H1 (cell line): ENCODE results near the gene MAPK11. TPM values are rescaled to one million over a fixed set of nuclear protein-coding genes. Genes with fewer than 3 reads are reported as not detected.

Source experiments
- CTCF ChIA-PET: fragments of 300-600 bp; sonication (Branson Sonifier 250); formaldehyde crosslinking; loops from one replicate; lab custom pipeline; 2021; ENCODE audit not compliant: partially characterized antibody; lab: Charles Lee
- POLR2A ChIA-PET: fragments of 300-600 bp; sonication (Branson Sonifier 250); formaldehyde crosslinking; loops from one replicate; lab custom pipeline; 2021; ENCODE audit warnings: inconsistent platforms; ENCODE audit not compliant: partially characterized antibody; lab: Charles Lee
- DNase-seq, 2 experiments: peaks; one replicate each; pipeline versions ENCODE4 v3.0.0 to v3.0.0-alpha.2; 2010 to 2022; ENCODE audit warnings: low spot score in 2 of 2, low read depth in 1 of 2, mixed read lengths in 1 of 2
- FAIRE-seq: peaks from 2 replicates; lab custom pipeline; 2011; peaks lifted over from hg19 to GRCh38; lab: Jason Lieb, UNC
- H2AFZ ChIP-seq: 2 replicates; pipeline ENCODE4 v1.8.1; 2012; ENCODE audit warnings: low read length, inconsistent platforms
- H2AK5ac ChIP-seq: 2 replicates; pipeline ENCODE4 v1.6.1; 2013; ENCODE audit warnings: low read depth, low read length
- H2BK120ac ChIP-seq: replicated peaks from 2 replicates; pipeline ENCODE3; 2013; ENCODE audit warnings: low read depth, low read length, inconsistent platforms
- H2BK12ac ChIP-seq: 2 replicates; pipeline ENCODE4 v1.6.1; 2013; ENCODE audit warnings: low read depth, low read length
- H2BK15ac ChIP-seq: 2 replicates; pipeline ENCODE4 v1.6.1; 2013; ENCODE audit warnings: low read length
- H2BK20ac ChIP-seq: 2 replicates; pipeline ENCODE4 v1.6.1; 2013; ENCODE audit warnings: low read length
- H2BK5ac ChIP-seq: 2 replicates; pipeline ENCODE4 v1.6.1; 2013; ENCODE audit warnings: low read depth, low read length
- H3K14ac ChIP-seq: 2 replicates; pipeline ENCODE4 v1.6.1; 2013; ENCODE audit warnings: inconsistent platforms; ENCODE audit not compliant: insufficient read length
- H3K18ac ChIP-seq: 2 replicates; pipeline ENCODE4 v1.6.1; 2013; ENCODE audit warnings: low read length; ENCODE audit errors: extremely low read depth
- H3K23ac ChIP-seq: 2 replicates; pipeline ENCODE4 v1.6.1; 2013; ENCODE audit warnings: inconsistent platforms; ENCODE audit not compliant: insufficient read length
- H3K23me2 ChIP-seq: 2 replicates; pipeline ENCODE4 v1.6.1; 2013; ENCODE audit warnings: low read depth, low read length
- H3K27ac ChIP-seq: 2 replicates; pipeline ENCODE4 v1.6.1; 2011; ENCODE audit warnings: low read depth, low read length, inconsistent platforms
- H3K27me3 ChIP-seq, 4 experiments: replicated peaks in 1 of 4; 1 replicate in 1 of 4; 2 replicates in 3 of 4; pipeline versions ENCODE4 v1.6.1 to v1.8.1; 2011 to 2013; ENCODE audit warnings: low read length in 3 of 4, mild to moderate bottlenecking in 3 of 4, inconsistent platforms in 2 of 4, mixed read lengths in 2 of 4, moderate library complexity in 1 of 4; ENCODE audit not compliant: control insufficient read depth in 3 of 4, insufficient read depth in 3 of 4; ENCODE audit errors: extremely low read depth in 1 of 4
- H3K36me3 ChIP-seq, 4 experiments: 2 replicates each; pipeline versions ENCODE4 v1.6.1 to v1.8.1; 2011 to 2013; ENCODE audit warnings: mild to moderate bottlenecking in 4 of 4, low read length in 3 of 4, moderate library complexity in 2 of 4, control low read depth in 1 of 4, inconsistent platforms in 1 of 4; ENCODE audit not compliant: insufficient read depth in 4 of 4, control insufficient read depth in 2 of 4
- H3K4ac ChIP-seq: replicated peaks from 2 replicates; pipeline ENCODE3; 2013; ENCODE audit warnings: low read length, low read depth, mixed read lengths, inconsistent platforms; ENCODE audit not compliant: insufficient read length
- H3K4me1 ChIP-seq, 4 experiments: replicated peaks in 1 of 4; 1 replicate in 1 of 4; 2 replicates in 3 of 4; pipeline versions ENCODE4 v1.6.1 to v1.8.1; 2011 to 2013; ENCODE audit warnings: low read length in 3 of 4, inconsistent platforms in 2 of 4, mixed read lengths in 1 of 4; ENCODE audit not compliant: insufficient read depth in 4 of 4, control insufficient read depth in 3 of 4
- H3K4me2 ChIP-seq, 2 experiments: 2 replicates each; pipeline versions ENCODE4 v1.6.1 to v1.8.1; 2011 to 2013; ENCODE audit warnings: low read depth in 2 of 2, low read length in 2 of 2, control low read depth in 1 of 2, inconsistent platforms in 1 of 2, mild to moderate bottlenecking in 1 of 2; ENCODE audit not compliant: insufficient read depth in 1 of 2
- H3K4me3 ChIP-seq, 4 experiments: fragments of 200-600, 300-600 bp in 1 of 4; sonication (generic), shearing (Covaris generic), sonication (Bioruptor Twin) in 1 of 4; 2 replicates each; pipeline versions ENCODE4 v1.5.1 to v1.8.1; 2011 to 2016; ENCODE audit warnings: low read length in 4 of 4, low read depth in 3 of 4, control low read depth in 2 of 4, inconsistent platforms in 2 of 4, mild to moderate bottlenecking in 2 of 4, mixed read lengths in 1 of 4, moderate library complexity in 1 of 4; ENCODE audit not compliant: insufficient read depth in 2 of 4; ENCODE audit errors: extremely low read depth in 1 of 4
- H3K56ac ChIP-seq: replicated peaks from 2 replicates; pipeline ENCODE3; 2013; ENCODE audit warnings: low read depth, mild to moderate bottlenecking, mixed read lengths, low read length, inconsistent platforms; ENCODE audit not compliant: insufficient read length
- H3K79me1 ChIP-seq: 2 replicates; pipeline ENCODE4 v1.6.1; 2013; ENCODE audit warnings: low read depth, low read length, control low read depth
- H3K79me2 ChIP-seq, 2 experiments: 2 replicates each; pipeline versions ENCODE4 v1.6.1 to v1.8.1; 2012 to 2013; ENCODE audit warnings: low read length in 2 of 2, mild to moderate bottlenecking in 2 of 2, inconsistent platforms in 1 of 2; ENCODE audit not compliant: insufficient read depth in 2 of 2, control insufficient read depth in 1 of 2
- H3K9ac ChIP-seq, 4 experiments: replicated peaks in 1 of 4; 1 replicate in 1 of 4; 2 replicates in 3 of 4; pipeline versions ENCODE4 v1.6.1 to v1.8.1; 2011 to 2013; ENCODE audit warnings: low read depth in 3 of 4, low read length in 3 of 4, control low read depth in 2 of 4, mild to moderate bottlenecking in 2 of 4, moderate library complexity in 2 of 4, inconsistent platforms in 1 of 4; ENCODE audit errors: extremely low read depth in 1 of 4
- H3K9me3 ChIP-seq, 2 experiments: 2 replicates each; pipeline versions ENCODE4 v1.6.1 to v1.8.1; 2012 to 2013; ENCODE audit warnings: mild to moderate bottlenecking in 2 of 2, moderate library complexity in 2 of 2, control low read depth in 1 of 2, inconsistent platforms in 1 of 2, low read depth in 1 of 2, low read length in 1 of 2, mixed read lengths in 1 of 2; ENCODE audit not compliant: insufficient read depth in 2 of 2
- H4K20me1 ChIP-seq, 2 experiments: replicated peaks in 1 of 2; 2 replicates each; pipeline versions ENCODE3 to v1.8.1; 2011 to 2013; ENCODE audit warnings: inconsistent platforms in 2 of 2, low read length in 2 of 2, mild to moderate bottlenecking in 1 of 2; ENCODE audit not compliant: insufficient read depth in 2 of 2, control insufficient read depth in 1 of 2
- H4K5ac ChIP-seq: 2 replicates; pipeline ENCODE4 v1.6.1; 2013; ENCODE audit warnings: low read length, low read depth, mixed read lengths, inconsistent platforms; ENCODE audit not compliant: insufficient read length
- H4K8ac ChIP-seq: 2 replicates; pipeline ENCODE4 v1.8.0; 2013; ENCODE audit warnings: mild to moderate bottlenecking, moderate library complexity, low read length, inconsistent platforms; ENCODE audit not compliant: insufficient read depth; ENCODE audit errors: extremely low read depth
- H4K91ac ChIP-seq: replicated peaks from 2 replicates; pipeline ENCODE3; 2013; ENCODE audit warnings: low read length, mixed read lengths, inconsistent platforms; ENCODE audit not compliant: insufficient read length
- CREB1 ChIP-seq: IDR thresholded peaks from 2 replicates; pipeline ENCODE4 v1.6.1; 2012; ENCODE audit warnings: inconsistent platforms
- CTCF ChIP-seq, 3 experiments: IDR thresholded peaks; 1 replicate in 2 of 3; 2 replicates in 1 of 3; pipeline versions ENCODE4 v1.5.1 to v1.6.1; 2011; ENCODE audit warnings: low read length in 3 of 3, mild to moderate bottlenecking in 3 of 3, inconsistent platforms in 2 of 3, low read depth in 1 of 3, moderate library complexity in 1 of 3; ENCODE audit not compliant: insufficient read depth in 1 of 3; ENCODE audit errors: control extremely low read depth in 1 of 3
- GABPA ChIP-seq: IDR thresholded peaks from 2 replicates; pipeline ENCODE4 v1.6.1; 2011; ENCODE audit warnings: mild to moderate bottlenecking, low read length, moderate library complexity, borderline replicate concordance; ENCODE audit not compliant: insufficient read depth
- JUN ChIP-seq: IDR thresholded peaks from 2 replicates; pipeline ENCODE4 v1.6.1; 2011; ENCODE audit warnings: low read depth, mild to moderate bottlenecking, improper control_type of control experiment, low read length
- MAX ChIP-seq: IDR thresholded peaks from 2 replicates; pipeline ENCODE4 v1.6.1; 2012; ENCODE audit warnings: inconsistent platforms
- NRF1 ChIP-seq: IDR thresholded peaks from 2 replicates; pipeline ENCODE4 v1.6.1; 2011; ENCODE audit warnings: mild to moderate bottlenecking, low read depth, low read length, improper control_type of control experiment
- RFX5 ChIP-seq: IDR thresholded peaks from 2 replicates; pipeline ENCODE4 v1.6.1; 2011; ENCODE audit warnings: low read depth, low read length, improper control_type of control experiment, borderline replicate concordance
- TAF7 ChIP-seq: optimal IDR thresholded peaks from 2 replicates; pipeline ENCODE3; 2011; ENCODE audit warnings: low read depth, mild to moderate bottlenecking, inconsistent platforms, low read length, moderate library complexity, borderline replicate concordance
- TCF12 ChIP-seq: IDR thresholded peaks from 2 replicates; pipeline ENCODE4 v1.6.1; 2011; ENCODE audit warnings: low read depth, mild to moderate bottlenecking, low read length
- YY1 ChIP-seq: IDR thresholded peaks from 2 replicates; pipeline ENCODE4 v1.6.1; 2011; ENCODE audit warnings: low read depth, mild to moderate bottlenecking, low read length
- WGBS, 2 experiments: shearing (Covaris generic) in 1 of 2; methylation state at CpG; one replicate each; pipeline versions ENCODE4 v1.1.6 to v1.1.7; 2013 to 2015; ENCODE audit warnings: low lambda C conversion rate in 2 of 2, mixed read lengths in 2 of 2, inconsistent platforms in 1 of 2, low coverage in 1 of 2, missing lambda C conversion rate in 1 of 2; ENCODE audit not compliant: insufficient replicate concordance in 2 of 2, insufficient coverage in 1 of 2, insufficient read length in 1 of 2; ENCODE audit errors: extremely low coverage in 1 of 2, missing lambda C conversion rate in 1 of 2; 5-methylcytosine and 5-hydroxymethylcytosine counted together
- polyA plus RNA-seq, 7 experiments: library from polyadenylated mRNA; depleted of rRNA in 3 of 7; stranded (reverse) in 5 of 7; unstranded in 2 of 7; fragments of >200 nt in 5 of 7; fragments of 200-250 nt in 2 of 7; gene quantifications; 1 replicate in 5 of 7; 2 replicates in 1 of 7; 4 replicates in 1 of 7; pipeline versions ENCODE4 v1.2.1 to v1.2.3, GENCODE V29; 2011 to 2013; ENCODE audit warnings: missing spikeins in 2 of 7, mixed read lengths in 2 of 7
- total RNA-seq: library from RNA; stranded (reverse); fragmentation: NEBNext Ultra II Directional; extraction: Animal tissue kit (Norgen Biotek cat#: 25700); gene quantifications from 2 replicates; pipeline ENCODE4 v1.2.1, GENCODE V29; 2021

MAPK11 gene
- total and polyA plus RNA-seq, 2 of the 8 experiments (the other 6 are each of a cell fraction or from before 2014, with no cell fraction given) = 0.70 to 1.5 TPM

DNA sequence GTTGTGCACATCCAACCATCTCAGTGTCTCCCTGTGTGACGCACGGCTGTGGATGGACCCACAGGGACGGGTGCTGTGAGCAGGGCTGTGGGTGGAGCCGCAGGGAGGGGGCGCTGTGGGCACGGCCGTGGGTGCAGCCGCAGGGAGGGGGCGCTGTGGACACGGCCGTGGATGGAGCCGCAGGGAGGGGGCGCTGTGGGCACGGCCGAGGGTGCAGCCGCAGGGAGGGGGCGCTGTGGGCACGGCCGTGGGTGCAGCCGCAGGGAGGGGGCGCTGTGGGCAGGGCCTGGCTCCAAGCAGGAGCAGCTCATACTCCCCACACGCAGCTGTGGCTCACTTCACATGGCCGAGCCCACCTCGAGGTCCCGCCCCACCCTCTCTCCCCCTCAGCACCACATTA lies 6.0 kb upstream of the MAPK11 start:
- ChIA-PET POLR2A (interaction anchor here (0.6 to 1.3 kb wide), 5 partner anchors 12 to 74 kb away, joined by 3 read pairs; partner anchors contain the start of gene HDAC10), CTCF (interaction anchor here (0.6 to 6.0 kb wide), 36 partner anchors 9 to 514 kb away, joined by 3 to 39 read pairs (median 4); partner anchors contain the start of genes HDAC10 and MAPK12)
- no peaks in the 10 kb centered on the region for H3K79me1 ChIP-seq
- H4K91ac ChIP-seq = no peak overlapping the region
- FAIRE-seq = no peak
- H3K36me3 ChIP-seq = peaks cover 15 to 62% (median 39%) of the 10 kb centered on the region in 4 experiments
- no peak overlapping the region for H3K4me3 ChIP-seq
- H3K9me3 ChIP-seq = peaks cover 7 to 24% of the 10 kb centered on the region in 2 experiments; a peak in 3 of 4 replicates
- peaks cover under 1 to 5% (median 4%) of the 10 kb centered on the region in 4 experiments; a peak in 5 of 7 replicates for H3K27me3 ChIP-seq
- H2BK5ac ChIP-seq = no peak overlapping the region
- no peak overlapping the region for H2BK12ac ChIP-seq
- H2BK15ac ChIP-seq = no peak overlapping the region
- H3K9ac ChIP-seq = no peak overlapping the region
- peak in 1 of 2 experiments; percentile 77 for DNase-seq
- no peak overlapping the region for H3K18ac ChIP-seq
- H2AFZ ChIP-seq = no peak overlapping the region
- no peak overlapping the region for H2BK120ac ChIP-seq
- no peak overlapping the region for H2AK5ac ChIP-seq
- H3K4me1 ChIP-seq = peaks cover under 1 to 8% (median 4%) of the 10 kb centered on the region in 4 experiments; a peak in 4 of 7 replicates
- H3K79me2 ChIP-seq = no peaks in the 10 kb centered on the region
- no peak overlapping the region; the same call in 1 of the 2 replicates for H4K8ac ChIP-seq
- no peak overlapping the region for H4K5ac ChIP-seq
- H2BK20ac ChIP-seq = no peak overlapping the region
- no peak overlapping the region for H3K27ac ChIP-seq
- no peak overlapping the region for H3K4me2 ChIP-seq
- H3K23ac ChIP-seq = no peak overlapping the region
- no peak overlapping the region for H3K56ac ChIP-seq
- peaks cover 6 to 13% of the 10 kb centered on the region in 2 experiments for H4K20me1 ChIP-seq
- H3K14ac ChIP-seq = no peak overlapping the region
- H3K23me2 ChIP-seq = peaks cover 4% of the 10 kb centered on the region; the same call in 1 of the 2 replicates
- 88% methylated on average over 15 of the region's 25 CpGs; no CpG with 5 or more reads in 1 of the 2 experiments for WGBS, 2 experiments
- H3K4ac ChIP-seq = no peak overlapping the region
- peak; percentile 85; the same call in 1 of the 2 replicates for TF ChIP-seq TCF12
- TF ChIP-seq YY1 = 0 out of 2 replicates have a peak, but pooled peaks have one; percentile 11
- TF ChIP-seq TAF7 = peak; percentile 97
- TF ChIP-seq JUN = no peak
- TF ChIP-seq CTCF (IDR thresholded peaks at IDR 0.05; ENCODE audit: control extremely low read depth in 1 of 3, insufficient read depth in 1 of 3, low read depth in 1 of 3, low read length in 3 of 3) = peak; percentile 79 to 99 (median 91)
- peak; percentile 40; the same call in 1 of the 2 replicates for TF ChIP-seq MAX
- 0 out of 2 replicates have a peak, but pooled peaks have one; percentile 50 for TF ChIP-seq GABPA
- no peak for TF ChIP-seq RFX5
- no peak for TF ChIP-seq NRF1
- TF ChIP-seq CREB1 = 0 out of 2 replicates have a peak, but pooled peaks have one; percentile 31
